Measurements from ENCODE around the gene RHAG.

- TF ChIP-seq, protein P1, sequence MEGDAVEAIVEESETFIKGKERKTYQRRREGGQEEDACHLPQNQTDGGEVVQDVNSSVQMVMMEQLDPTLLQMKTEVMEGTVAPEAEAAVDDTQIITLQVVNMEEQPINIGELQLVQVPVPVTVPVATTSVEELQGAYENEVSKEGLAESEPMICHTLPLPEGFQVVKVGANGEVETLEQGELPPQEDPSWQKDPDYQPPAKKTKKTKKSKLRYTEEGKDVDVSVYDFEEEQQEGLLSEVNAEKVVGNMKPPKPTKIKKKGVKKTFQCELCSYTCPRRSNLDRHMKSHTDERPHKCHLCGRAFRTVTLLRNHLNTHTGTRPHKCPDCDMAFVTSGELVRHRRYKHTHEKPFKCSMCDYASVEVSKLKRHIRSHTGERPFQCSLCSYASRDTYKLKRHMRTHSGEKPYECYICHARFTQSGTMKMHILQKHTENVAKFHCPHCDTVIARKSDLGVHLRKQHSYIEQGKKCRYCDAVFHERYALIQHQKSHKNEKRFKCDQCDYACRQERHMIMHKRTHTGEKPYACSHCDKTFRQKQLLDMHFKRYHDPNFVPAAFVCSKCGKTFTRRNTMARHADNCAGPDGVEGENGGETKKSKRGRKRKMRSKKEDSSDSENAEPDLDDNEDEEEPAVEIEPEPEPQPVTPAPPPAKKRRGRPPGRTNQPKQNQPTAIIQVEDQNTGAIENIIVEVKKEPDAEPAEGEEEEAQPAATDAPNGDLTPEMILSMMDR (IDR thresholded peaks at IDR 0.05): no peak
- TF ChIP-seq KAT7 (CRISPR knock-in tag; IDR thresholded peaks at IDR 0.05; ENCODE audit: borderline replicate concordance): no peak
- no peak for TF ChIP-seq ETV6 (CRISPR knock-in tag; IDR thresholded peaks at IDR 0.05)
- no peak for TF ChIP-seq CREM (CRISPR knock-in tag; IDR thresholded peaks at IDR 0.05)
- TF ChIP-seq MXD4 (CRISPR knock-in tag; IDR thresholded peaks at IDR 0.05; ENCODE audit: borderline replicate concordance): no peak
- TF ChIP-seq, protein P2, sequence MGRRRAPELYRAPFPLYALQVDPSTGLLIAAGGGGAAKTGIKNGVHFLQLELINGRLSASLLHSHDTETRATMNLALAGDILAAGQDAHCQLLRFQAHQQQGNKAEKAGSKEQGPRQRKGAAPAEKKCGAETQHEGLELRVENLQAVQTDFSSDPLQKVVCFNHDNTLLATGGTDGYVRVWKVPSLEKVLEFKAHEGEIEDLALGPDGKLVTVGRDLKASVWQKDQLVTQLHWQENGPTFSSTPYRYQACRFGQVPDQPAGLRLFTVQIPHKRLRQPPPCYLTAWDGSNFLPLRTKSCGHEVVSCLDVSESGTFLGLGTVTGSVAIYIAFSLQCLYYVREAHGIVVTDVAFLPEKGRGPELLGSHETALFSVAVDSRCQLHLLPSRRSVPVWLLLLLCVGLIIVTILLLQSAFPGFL (CRISPR knock-in tag; IDR thresholded peaks at IDR 0.05; ENCODE audit: borderline replicate concordance): no peak
- TF ChIP-seq CBFB (CRISPR knock-in tag; IDR thresholded peaks at IDR 0.05; ENCODE audit: low read depth): no peak
- TF ChIP-seq JUN (CRISPR knock-in tag; IDR thresholded peaks at IDR 0.05): no peak
Measured at GRCh38 chr6:49570474-49571079, 66.1 kb downstream of the RHAG start.

Data from WTC11 (cell line).